ENCODE data around the gene EYS.

Gene EYS

DNA sequence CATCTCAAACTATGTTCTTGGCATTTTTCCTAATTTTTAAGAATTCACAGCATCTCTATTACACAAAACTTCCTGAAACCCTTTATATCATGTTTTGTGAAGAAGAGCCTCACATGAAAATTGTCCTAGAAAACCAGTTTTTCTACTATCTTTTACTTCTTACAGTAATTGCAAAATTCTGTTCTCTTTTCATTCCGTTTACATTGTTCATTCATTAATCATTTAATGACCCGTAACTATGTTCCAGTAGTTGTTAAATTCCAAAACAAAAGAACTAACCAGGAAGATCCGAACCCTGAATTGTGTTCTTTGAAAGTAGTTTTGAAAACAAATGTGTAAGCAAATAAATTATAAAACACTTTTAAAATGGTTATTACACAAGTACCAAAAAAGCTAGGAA, 597.0 kb downstream of the EYS start:
- TF ChIP-seq, protein P1, sequence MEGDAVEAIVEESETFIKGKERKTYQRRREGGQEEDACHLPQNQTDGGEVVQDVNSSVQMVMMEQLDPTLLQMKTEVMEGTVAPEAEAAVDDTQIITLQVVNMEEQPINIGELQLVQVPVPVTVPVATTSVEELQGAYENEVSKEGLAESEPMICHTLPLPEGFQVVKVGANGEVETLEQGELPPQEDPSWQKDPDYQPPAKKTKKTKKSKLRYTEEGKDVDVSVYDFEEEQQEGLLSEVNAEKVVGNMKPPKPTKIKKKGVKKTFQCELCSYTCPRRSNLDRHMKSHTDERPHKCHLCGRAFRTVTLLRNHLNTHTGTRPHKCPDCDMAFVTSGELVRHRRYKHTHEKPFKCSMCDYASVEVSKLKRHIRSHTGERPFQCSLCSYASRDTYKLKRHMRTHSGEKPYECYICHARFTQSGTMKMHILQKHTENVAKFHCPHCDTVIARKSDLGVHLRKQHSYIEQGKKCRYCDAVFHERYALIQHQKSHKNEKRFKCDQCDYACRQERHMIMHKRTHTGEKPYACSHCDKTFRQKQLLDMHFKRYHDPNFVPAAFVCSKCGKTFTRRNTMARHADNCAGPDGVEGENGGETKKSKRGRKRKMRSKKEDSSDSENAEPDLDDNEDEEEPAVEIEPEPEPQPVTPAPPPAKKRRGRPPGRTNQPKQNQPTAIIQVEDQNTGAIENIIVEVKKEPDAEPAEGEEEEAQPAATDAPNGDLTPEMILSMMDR (IDR thresholded peaks at IDR 0.05; ENCODE audit: insufficient read depth, low read depth, low read length, missing control alignments) = no peak
- no peak for DNase-seq (ENCODE audit: low read depth)
- H3K4me3 ChIP-seq (ENCODE audit: low read depth, low read length) = no peak overlapping the region

DNA sequence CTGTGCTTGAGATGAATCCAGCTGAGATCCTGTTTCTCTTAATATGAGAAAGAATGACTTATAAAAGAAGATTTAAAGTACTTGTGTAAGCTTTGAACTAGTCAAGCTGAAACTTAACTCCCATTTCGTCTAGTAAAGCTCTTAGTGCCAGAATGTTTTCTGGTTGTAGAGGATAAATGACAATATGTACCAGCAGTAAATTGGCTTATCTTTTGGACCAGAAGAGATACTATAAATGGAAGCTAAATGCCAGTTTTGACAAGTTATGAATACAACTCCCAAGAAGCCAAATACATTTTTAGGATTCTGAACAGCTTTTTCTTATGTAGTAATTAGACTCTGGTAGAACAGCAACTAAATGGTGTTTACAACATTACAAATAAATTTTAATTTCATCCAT, 608.7 kb downstream of the EYS start:
- TF ChIP-seq, protein P1 (IDR thresholded peaks at IDR 0.05; ENCODE audit: insufficient read depth, low read depth, low read length, missing control alignments) = no peak
- H3K4me3 ChIP-seq (ENCODE audit: low read depth, low read length) = no peak overlapping the region
- no peak for DNase-seq (ENCODE audit: low read depth)

DNA sequence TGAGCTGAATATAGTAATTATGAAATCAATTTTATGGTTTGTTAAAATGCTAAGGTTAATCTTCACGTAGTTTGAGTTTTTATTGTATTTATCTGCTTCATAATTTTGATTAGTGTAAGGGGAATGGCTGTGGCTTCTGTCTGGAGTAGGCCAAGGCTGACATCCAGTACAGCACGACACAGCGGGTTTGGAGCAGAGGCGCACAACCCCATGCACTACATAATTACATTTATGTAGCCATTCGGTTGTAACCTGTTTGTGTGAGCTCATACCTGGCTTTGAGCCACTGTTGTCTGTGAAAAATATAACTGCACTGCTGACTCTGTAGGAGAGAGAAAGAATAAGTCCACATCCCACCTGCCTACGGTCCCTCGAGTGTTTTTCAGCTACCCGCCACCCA, 615.5 kb downstream of the EYS start:
- no peak for DNase-seq (ENCODE audit: low read depth)
- no peak overlapping the region for H3K4me3 ChIP-seq (ENCODE audit: low read depth, low read length)
- TF ChIP-seq, protein P1 (IDR thresholded peaks at IDR 0.05; ENCODE audit: insufficient read depth, low read depth, low read length, missing control alignments) = no peak

DNA sequence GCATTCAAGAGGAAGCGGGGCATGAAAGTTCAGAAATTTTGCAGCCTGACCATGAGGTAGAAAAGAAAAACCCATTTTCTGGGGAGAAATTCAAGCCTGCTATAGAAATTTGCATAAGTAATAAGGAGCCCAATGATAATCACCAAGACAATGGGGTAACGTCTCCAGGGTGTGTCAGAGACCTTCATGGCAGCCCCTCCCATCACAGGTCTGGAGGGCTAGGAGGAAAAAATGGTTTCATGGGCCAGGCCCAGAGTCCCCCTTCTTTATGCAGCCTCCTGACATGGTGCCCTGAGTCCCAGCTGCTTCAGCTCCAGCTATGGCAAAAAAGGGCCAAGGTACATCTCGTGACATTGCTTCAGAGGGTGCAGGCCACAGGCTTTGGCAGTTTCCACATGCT, 618.5 kb downstream of the EYS start:
- H3K4me3 ChIP-seq (ENCODE audit: low read depth, low read length) = no peak overlapping the region
- no peak for DNase-seq (ENCODE audit: low read depth)
- TF ChIP-seq, protein P1 (IDR thresholded peaks at IDR 0.05; ENCODE audit: insufficient read depth, low read depth, low read length, missing control alignments) = no peak

DNA sequence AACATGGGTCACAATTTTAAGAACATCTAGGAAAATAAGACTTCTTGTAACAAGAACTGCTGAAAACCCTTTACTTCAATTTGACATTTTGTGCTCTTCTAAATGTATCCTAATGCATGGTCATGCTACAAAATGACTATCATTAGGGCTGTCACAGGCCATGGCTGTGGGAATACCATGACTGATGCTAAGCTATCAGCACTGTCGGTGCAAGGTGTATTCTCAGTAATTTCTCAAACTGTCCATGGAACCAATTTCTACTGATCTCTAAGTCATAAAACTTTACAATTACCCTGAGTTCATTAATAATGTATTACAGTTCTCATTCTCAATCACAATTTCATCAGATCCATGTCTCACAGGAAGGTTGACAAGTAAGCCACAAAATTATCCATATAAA, 625.3 kb downstream of the EYS start:
- TF ChIP-seq, protein P1 (IDR thresholded peaks at IDR 0.05; ENCODE audit: insufficient read depth, low read depth, low read length, missing control alignments) = no peak
- H3K4me3 ChIP-seq (ENCODE audit: low read depth, low read length) = no peak overlapping the region
- no peak for DNase-seq (ENCODE audit: low read depth)

DNA sequence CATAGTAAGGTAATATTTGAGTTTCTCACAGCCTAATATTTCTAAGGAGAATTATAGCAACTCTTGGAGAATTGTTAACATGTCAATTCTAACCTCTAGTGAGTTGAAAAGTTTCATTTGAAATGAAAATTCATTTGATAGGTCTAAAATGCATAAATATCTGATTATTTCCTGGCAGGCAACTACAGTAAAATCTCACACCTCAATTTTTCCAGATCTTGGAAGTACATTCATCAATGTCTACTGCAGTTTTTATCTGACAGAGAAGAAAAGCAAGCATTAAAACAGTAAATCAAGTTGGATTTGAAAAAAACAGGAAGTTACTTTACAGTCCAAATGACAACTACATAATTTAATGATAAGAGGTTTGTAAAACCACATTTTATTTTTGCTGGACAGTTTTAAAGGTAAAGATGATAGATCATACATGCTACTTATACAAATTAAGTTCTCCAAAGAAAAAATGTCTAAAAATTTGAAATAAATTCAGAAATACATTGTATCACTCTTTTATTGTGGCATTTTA, 631.3 kb downstream of the EYS start:
- H3K4me3 ChIP-seq (ENCODE audit: low read depth, low read length) = no peak overlapping the region
- no peak for DNase-seq (ENCODE audit: low read depth)
- TF ChIP-seq, protein P1 (IDR thresholded peaks at IDR 0.05; ENCODE audit: insufficient read depth, low read depth, low read length, missing control alignments) = no peak

DNA sequence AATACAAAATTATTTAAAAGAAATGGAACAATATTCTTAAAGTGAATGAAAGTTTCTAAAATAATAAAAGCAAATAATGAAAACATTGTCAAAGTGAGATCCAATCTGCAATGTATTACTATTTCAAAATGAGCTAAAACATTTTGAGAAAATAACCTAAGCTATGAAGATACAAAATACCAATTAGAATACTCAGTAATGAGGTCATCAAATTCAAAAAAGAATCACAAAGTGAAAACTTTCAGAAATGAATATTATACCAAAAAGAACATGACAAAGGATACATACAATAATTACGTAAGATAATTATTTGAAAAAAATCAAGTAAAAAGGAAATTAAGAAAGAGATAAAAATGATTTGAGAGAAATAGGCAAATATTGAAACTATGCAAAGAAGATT, 634.5 kb downstream of the EYS start:
- DNase-seq (ENCODE audit: low read depth) = no peak
- TF ChIP-seq, protein P1 (IDR thresholded peaks at IDR 0.05; ENCODE audit: insufficient read depth, low read depth, low read length, missing control alignments) = no peak
- no peak overlapping the region for H3K4me3 ChIP-seq (ENCODE audit: low read depth, low read length)
